Panc1 (cell line): ENCODE results near the gene CDS2. TPM values are rescaled to one million over a fixed set of nuclear protein-coding genes. Genes with fewer than 3 reads are reported as not detected.

Experiments
- ATAC-seq: fragments of 200-7000 bp; cut with Tn5 transposase; 2 replicates; pipeline ENCODE4 v1.9.1; 2020; ENCODE audit warnings: mild to moderate bottlenecking, moderate library complexity
- BruUV-seq: library from RNA; stranded (reverse); fragments of 400-500 nt; replicated peaks from 2 replicates; lab custom pipeline; 2021; lab: Mats Ljungman, UMichigan
- CTCF ChIA-PET: fragments of 300-600 bp; sonication (Branson Sonifier 250); formaldehyde crosslinking; loops from one replicate; lab custom pipeline; 2022; ENCODE audit warnings: antibody characterized with exemption; lab: Charles Lee
- POLR2A ChIA-PET: fragments of 300-600 bp; sonication (Branson Sonifier 250); formaldehyde crosslinking; loops from one replicate; lab custom pipeline; 2022; ENCODE audit warnings: antibody characterized with exemption; lab: Charles Lee
- DNase-seq: peaks from one replicate; pipeline ENCODE4 v3.0.0-alpha.2; 2010; ENCODE audit warnings: low read depth, low spot score
- H3K27ac ChIP-seq: 2 replicates; pipeline ENCODE4 v1.5.1; 2011; ENCODE audit warnings: mild to moderate bottlenecking, low read length, inconsistent platforms
- H3K27me3 ChIP-seq: fragments of 200-500 bp; sonication (Bioruptor generic); 2 replicates; pipeline ENCODE4 v1.6.0; 2014; ENCODE audit warnings: low read length, inconsistent platforms; ENCODE audit not compliant: control insufficient read depth, insufficient read depth
- H3K36me3 ChIP-seq: fragments of 200-500 bp; sonication (Bioruptor generic); 2 replicates; pipeline ENCODE4 v1.5.1; 2014; ENCODE audit warnings: inconsistent platforms, mild to moderate bottlenecking, low read length, moderate library complexity; ENCODE audit not compliant: control insufficient read depth, insufficient read depth
- H3K4me1 ChIP-seq: 2 replicates; pipeline ENCODE4 v1.5.1; 2011; ENCODE audit warnings: inconsistent platforms, mild to moderate bottlenecking, low read length, moderate library complexity; ENCODE audit not compliant: control insufficient read depth, insufficient read depth
- H3K4me3 ChIP-seq, 2 experiments: 2 replicates each; pipeline ENCODE4 v1.5.1; 2011 to 2012; ENCODE audit warnings: low read depth in 2 of 2, low read length in 2 of 2, mild to moderate bottlenecking in 2 of 2, inconsistent platforms in 1 of 2, moderate library complexity in 1 of 2
- H3K9me3 ChIP-seq: fragments of 200-500 bp; sonication (Bioruptor generic); 2 replicates; pipeline ENCODE4 v1.5.1; 2014; ENCODE audit warnings: low read depth, mild to moderate bottlenecking, inconsistent platforms, low read length, moderate library complexity; ENCODE audit not compliant: control insufficient read depth, insufficient read depth
- POLR2AphosphoS5 ChIP-seq: IDR thresholded peaks from 2 replicates; pipeline ENCODE4 v1.6.1; 2012; ENCODE audit warnings: mild to moderate bottlenecking, low read depth, low read length, moderate library complexity
- SIN3A ChIP-seq: IDR thresholded peaks from 2 replicates; pipeline ENCODE4 v1.6.1; 2012; ENCODE audit warnings: low read depth, mild to moderate bottlenecking, low read length, moderate library complexity, borderline replicate concordance; ENCODE audit not compliant: insufficient read depth
- TCF7L2 ChIP-seq: IDR thresholded peaks from 2 replicates; pipeline ENCODE4 v1.6.1; 2011; ENCODE audit warnings: mild to moderate bottlenecking, low read depth, low read length, inconsistent platforms
- in situ Hi-C: cut with HindIII; loops from 2 replicates; pipeline ENCODE4 v1.10.0; 2016; ENCODE audit warnings: low sequenced_read_pairs, low pct_unique_long_range_greater_than_20kb
- intact Hi-C: fragments of 100-400 bp; cut with micrococcal nuclease; formaldehyde crosslinking; loops from one replicate; pipeline ENCODE4 v1.10.0; 2022; ENCODE audit not compliant: unreplicated experiment
- total RNA-seq: library from RNA; stranded (reverse); gene quantifications from one replicate; pipeline ENCODE4 v1.2.1, GENCODE V29; 2021; ENCODE audit not compliant: unreplicated experiment
- TF ChIP-seq, protein P1 (sequence below): fragments of 450-650 bp; IDR thresholded peaks from 2 replicates; pipeline ENCODE4 v1.5.1; 2017; ENCODE audit warnings: mild to moderate bottlenecking
- TF ChIP-seq, protein P2 (sequence below), 2 experiments: IDR thresholded peaks; 2 replicates each; pipeline ENCODE4 v1.6.1; 2011 to 2012; ENCODE audit warnings: low read depth in 2 of 2, control low read depth in 1 of 2, low read length in 1 of 2, mild to moderate bottlenecking in 1 of 2, moderate library complexity in 1 of 2; ENCODE audit not compliant: insufficient read depth in 1 of 2

The CDS2 gene
- total RNA-seq, 1 experiment from 2014 or later: 54.0 TPM

DNA sequence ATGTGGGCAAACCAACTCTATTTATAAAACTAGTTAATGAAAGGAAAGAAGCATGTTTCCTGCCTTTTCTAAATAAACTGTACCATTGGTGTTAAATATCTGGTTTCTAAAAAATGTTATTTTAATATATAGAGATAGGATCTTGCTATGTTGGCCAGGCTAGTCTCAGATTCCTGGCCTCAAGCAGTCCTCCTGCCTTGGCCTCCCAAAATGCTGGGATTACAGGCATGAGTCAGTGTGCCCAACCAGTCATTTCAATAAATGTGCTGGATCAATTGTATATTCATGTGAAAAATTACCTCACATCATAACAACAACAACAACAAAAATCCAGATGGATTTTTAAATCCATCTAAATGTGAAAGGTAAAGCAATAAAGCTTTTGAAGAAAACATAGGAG lies 80.3 kb downstream of the CDS2 start:
- POLR2A ChIA-PET: interaction anchor here (0.5 to 0.6 kb wide), 2 partner anchors 10 to 41 kb away, joined by 3 read pairs; no protein-coding TSS in a partner anchor
- ATAC-seq (no peak), DNase-seq (no peak)
- Histone ChIP-seq H3K4me1 (no peaks in the 10 kb centered on the region), H3K27me3 (no peaks in the 10 kb centered on the region), H3K36me3 (no peaks in the 10 kb centered on the region), H3K27ac (no peak overlapping the region), H3K4me3 (no peak overlapping the region), H3K9me3 (no peaks in the 10 kb centered on the region)
- intact Hi-C loops (no loop called here), in situ Hi-C loops (no loop called here)
- TF ChIP-seq TCF7L2 (no peak), POLR2AphosphoS5 (no peak), SIN3A (no peak)
- TF ChIP-seq, protein P1, sequence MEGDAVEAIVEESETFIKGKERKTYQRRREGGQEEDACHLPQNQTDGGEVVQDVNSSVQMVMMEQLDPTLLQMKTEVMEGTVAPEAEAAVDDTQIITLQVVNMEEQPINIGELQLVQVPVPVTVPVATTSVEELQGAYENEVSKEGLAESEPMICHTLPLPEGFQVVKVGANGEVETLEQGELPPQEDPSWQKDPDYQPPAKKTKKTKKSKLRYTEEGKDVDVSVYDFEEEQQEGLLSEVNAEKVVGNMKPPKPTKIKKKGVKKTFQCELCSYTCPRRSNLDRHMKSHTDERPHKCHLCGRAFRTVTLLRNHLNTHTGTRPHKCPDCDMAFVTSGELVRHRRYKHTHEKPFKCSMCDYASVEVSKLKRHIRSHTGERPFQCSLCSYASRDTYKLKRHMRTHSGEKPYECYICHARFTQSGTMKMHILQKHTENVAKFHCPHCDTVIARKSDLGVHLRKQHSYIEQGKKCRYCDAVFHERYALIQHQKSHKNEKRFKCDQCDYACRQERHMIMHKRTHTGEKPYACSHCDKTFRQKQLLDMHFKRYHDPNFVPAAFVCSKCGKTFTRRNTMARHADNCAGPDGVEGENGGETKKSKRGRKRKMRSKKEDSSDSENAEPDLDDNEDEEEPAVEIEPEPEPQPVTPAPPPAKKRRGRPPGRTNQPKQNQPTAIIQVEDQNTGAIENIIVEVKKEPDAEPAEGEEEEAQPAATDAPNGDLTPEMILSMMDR: no peak
- TF ChIP-seq, protein P2, sequence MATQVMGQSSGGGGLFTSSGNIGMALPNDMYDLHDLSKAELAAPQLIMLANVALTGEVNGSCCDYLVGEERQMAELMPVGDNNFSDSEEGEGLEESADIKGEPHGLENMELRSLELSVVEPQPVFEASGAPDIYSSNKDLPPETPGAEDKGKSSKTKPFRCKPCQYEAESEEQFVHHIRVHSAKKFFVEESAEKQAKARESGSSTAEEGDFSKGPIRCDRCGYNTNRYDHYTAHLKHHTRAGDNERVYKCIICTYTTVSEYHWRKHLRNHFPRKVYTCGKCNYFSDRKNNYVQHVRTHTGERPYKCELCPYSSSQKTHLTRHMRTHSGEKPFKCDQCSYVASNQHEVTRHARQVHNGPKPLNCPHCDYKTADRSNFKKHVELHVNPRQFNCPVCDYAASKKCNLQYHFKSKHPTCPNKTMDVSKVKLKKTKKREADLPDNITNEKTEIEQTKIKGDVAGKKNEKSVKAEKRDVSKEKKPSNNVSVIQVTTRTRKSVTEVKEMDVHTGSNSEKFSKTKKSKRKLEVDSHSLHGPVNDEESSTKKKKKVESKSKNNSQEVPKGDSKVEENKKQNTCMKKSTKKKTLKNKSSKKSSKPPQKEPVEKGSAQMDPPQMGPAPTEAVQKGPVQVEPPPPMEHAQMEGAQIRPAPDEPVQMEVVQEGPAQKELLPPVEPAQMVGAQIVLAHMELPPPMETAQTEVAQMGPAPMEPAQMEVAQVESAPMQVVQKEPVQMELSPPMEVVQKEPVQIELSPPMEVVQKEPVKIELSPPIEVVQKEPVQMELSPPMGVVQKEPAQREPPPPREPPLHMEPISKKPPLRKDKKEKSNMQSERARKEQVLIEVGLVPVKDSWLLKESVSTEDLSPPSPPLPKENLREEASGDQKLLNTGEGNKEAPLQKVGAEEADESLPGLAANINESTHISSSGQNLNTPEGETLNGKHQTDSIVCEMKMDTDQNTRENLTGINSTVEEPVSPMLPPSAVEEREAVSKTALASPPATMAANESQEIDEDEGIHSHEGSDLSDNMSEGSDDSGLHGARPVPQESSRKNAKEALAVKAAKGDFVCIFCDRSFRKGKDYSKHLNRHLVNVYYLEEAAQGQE (IDR thresholded peaks at IDR 0.05; ENCODE audit: insufficient read depth in 1 of 2, low read depth in 2 of 2, low read length in 1 of 2): no peak
- CTCF ChIA-PET: no interaction called here
- no TSS peak for BruUV-seq

DNA sequence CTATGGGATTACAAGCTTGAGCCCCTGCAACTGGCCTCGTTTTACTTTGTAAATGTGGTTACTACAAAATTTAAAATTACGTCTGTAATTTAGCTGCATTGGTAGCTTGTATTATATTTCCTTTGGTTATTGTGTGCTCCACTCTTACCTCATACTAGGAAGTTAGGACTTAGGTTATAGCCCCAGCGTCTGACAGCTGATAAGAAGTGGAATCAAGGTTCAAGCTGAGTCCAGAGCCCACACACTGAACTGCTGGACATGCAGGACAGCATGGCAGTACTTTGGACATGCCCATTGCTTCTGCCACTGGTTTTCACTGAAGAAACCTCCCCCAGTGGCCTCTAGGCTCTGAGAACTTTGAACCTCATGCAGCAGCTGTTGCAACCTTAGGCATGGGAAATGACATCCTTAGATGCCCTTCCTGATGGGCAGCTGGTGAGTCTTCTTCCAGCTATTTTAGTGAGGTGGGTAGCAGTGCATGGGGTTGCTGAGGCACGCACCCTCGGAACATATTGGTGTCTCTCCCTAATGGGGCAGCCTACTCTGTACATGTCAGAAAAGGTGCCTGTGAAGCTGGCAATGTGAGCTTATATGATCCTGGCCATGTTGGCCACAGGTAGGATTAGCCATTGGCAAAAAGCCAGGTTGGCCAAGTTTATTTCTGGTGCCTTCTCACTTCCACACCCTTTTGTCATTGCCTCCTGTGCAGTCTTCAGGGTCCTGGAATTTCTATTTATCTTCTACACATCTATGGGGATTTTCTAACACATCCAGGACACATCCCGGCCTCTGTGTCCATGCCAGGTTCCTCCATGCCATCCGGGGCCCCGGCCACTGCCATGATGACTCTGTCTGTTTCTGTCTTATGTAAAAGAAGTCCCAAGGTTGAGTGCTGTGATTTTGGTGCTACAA lies 85.3 kb downstream of the CDS2 start:
- Histone ChIP-seq H3K4me3 (no peak overlapping the region), H3K27ac (no peak overlapping the region), H3K4me1 (no peaks in the 10 kb centered on the region), H3K27me3 (no peaks in the 10 kb centered on the region), H3K36me3 (no peaks in the 10 kb centered on the region), H3K9me3 (no peaks in the 10 kb centered on the region)
- intact Hi-C loops (no loop called here), in situ Hi-C loops (no loop called here)
- TF ChIP-seq, protein P1: no peak
- TF ChIP-seq POLR2AphosphoS5: no peak
- TF ChIP-seq SIN3A: no peak
- TF ChIP-seq, protein P2 (IDR thresholded peaks at IDR 0.05; ENCODE audit: insufficient read depth in 1 of 2, low read depth in 2 of 2, low read length in 1 of 2): no peak
- no peak for TF ChIP-seq TCF7L2
- ATAC-seq (no peak), DNase-seq (no peak)
- CTCF ChIA-PET: interaction anchor here (0.6 to 1.5 kb wide), 4 partner anchors 11 to 318 kb away, joined by 3 to 13 read pairs (median 10); no protein-coding TSS in a partner anchor
- BruUV-seq: no TSS peak
- POLR2A ChIA-PET: no interaction called here
